K562 (cell line): ENCODE results near the gene NLGN2. TPM values are rescaled to one million over a fixed set of nuclear protein-coding genes. Genes with fewer than 3 reads are reported as not detected.

ENCODE experiments used
- ARID1B ChIP-seq: fragments of 450-650 bp; IDR thresholded peaks from 2 replicates; pipeline ENCODE4 v1.6.1; 2016; ENCODE audit warnings: antibody characterized with exemption, mild to moderate bottlenecking, inconsistent platforms
- BRD4 ChIP-seq: fragments of 200-600 bp; sonication (generic); IDR thresholded peaks from 2 replicates; pipeline ENCODE4 v1.6.1; 2017; ENCODE audit warnings: inconsistent platforms
- CHD4 ChIP-seq: fragments of 200-600 bp; sonication (generic); IDR thresholded peaks from 3 replicates; pipeline ENCODE4 v1.6.1; 2012; ENCODE audit warnings: low read depth, mild to moderate bottlenecking, mixed read lengths, low read length, inconsistent platforms; ENCODE audit not compliant: insufficient read depth, insufficient replicate concordance, poor library complexity, severe bottlenecking
- ETV5 ChIP-seq: sonication (generic); formaldehyde crosslinking; IDR thresholded peaks from 2 replicates; pipeline ENCODE4 v1.4.0; 2020; ENCODE audit warnings: low read depth, mild to moderate bottlenecking, missing genetic modification reagents
- FOS ChIP-seq: IDR thresholded peaks from 3 replicates; pipeline ENCODE4 v1.6.1; 2011; ENCODE audit not compliant: insufficient read length; ENCODE audit errors: extremely low read depth
- FOXA1 ChIP-seq: fragments of 450-650 bp; IDR thresholded peaks from 2 replicates; pipeline ENCODE4 v1.6.1; 2016; ENCODE audit warnings: mild to moderate bottlenecking, borderline replicate concordance
- FOXP4 ChIP-seq: sonication (generic); formaldehyde crosslinking; IDR thresholded peaks from 2 replicates; pipeline ENCODE4 v1.8.0; 2022; ENCODE audit warnings: mild to moderate bottlenecking, missing genetic modification reagents, borderline replicate concordance
- MCM2 ChIP-seq: fragments of 450-650 bp; IDR thresholded peaks from 2 replicates; pipeline ENCODE4 v1.6.1; 2017; ENCODE audit warnings: low read depth, mild to moderate bottlenecking
- PHF8 ChIP-seq: fragments of 200-600 bp; sonication (generic); IDR thresholded peaks from 2 replicates; pipeline ENCODE4 v1.6.1; 2012; ENCODE audit warnings: mixed run types, mild to moderate bottlenecking, inconsistent platforms, low read length, moderate library complexity, borderline replicate concordance
- ZBTB1 ChIP-seq: sonication (generic); formaldehyde crosslinking; IDR thresholded peaks from 2 replicates; pipeline ENCODE4 v1.8.1; 2023; ENCODE audit warnings: missing genetic modification reagents, low read depth, mild to moderate bottlenecking, borderline replicate concordance
- ZBTB7A ChIP-seq: IDR thresholded peaks from 2 replicates; pipeline ENCODE4 v1.6.1; 2011; ENCODE audit warnings: low read depth, mild to moderate bottlenecking, low read length, moderate library complexity, borderline replicate concordance; ENCODE audit not compliant: control insufficient read depth
- ZC3H8 ChIP-seq: fragments of 450-650 bp; IDR thresholded peaks from 2 replicates; pipeline ENCODE4 v1.6.1; 2017
- ZKSCAN8 ChIP-seq: fragments of 200-800 bp; sonication (Bioruptor generic); IDR thresholded peaks from 2 replicates; pipeline ENCODE4 v1.6.1; 2016; ENCODE audit warnings: missing genetic modification characterization, missing compliant biosample characterization
- polyA plus RNA-seq, 8 experiments: library from polyadenylated mRNA; depleted of rRNA in 4 of 8; stranded (reverse) in 5 of 8; unstranded in 3 of 8; fragments of >200 nt; fragmentation: Nextera tagmentation in 2 of 8; fragmentation: Illumina TruSeq in 1 of 8; extraction: Ambion mirVana in 2 of 8; extraction: Trizol in 1 of 8; gene quantifications; 2 replicates each; pipeline versions ENCODE4 v1.2.1 to v1.2.3, GENCODE V29; 2011 to 2014; ENCODE audit warnings: inconsistent platforms in 1 of 8, missing spikeins in 1 of 8
- total RNA-seq, 7 experiments: library from RNA; depleted of rRNA in 6 of 7; stranded (reverse); fragments of >200 nt in 6 of 7; fragmentation: Illumina TruSeq in 2 of 7; extraction: Trizol in 2 of 7; gene quantifications; 2 replicates each; pipeline versions ENCODE4 v1.2.1 to v1.2.3, GENCODE V29; 2011 to 2021; ENCODE audit warnings: low replicate concordance in 1 of 7
- TF ChIP-seq, protein P1 (sequence below): sonication (generic); formaldehyde crosslinking; IDR thresholded peaks from 2 replicates; pipeline ENCODE4 v1.8.0; 2022; ENCODE audit warnings: missing genetic modification reagents, mild to moderate bottlenecking, borderline replicate concordance
- TF ChIP-seq, protein P2 (sequence below): fragments of 450-650 bp; IDR thresholded peaks from 2 replicates; pipeline ENCODE4 v1.7.1; 2018; ENCODE audit warnings: mild to moderate bottlenecking, low read depth; ENCODE audit not compliant: partially characterized antibody
- TF ChIP-seq, protein P3 (sequence below): fragments of 250-450 bp; sonication (Bioruptor Pico); IDR thresholded peaks from 2 replicates; pipeline ENCODE4 v1.5.0; 2022; ENCODE audit warnings: mild to moderate bottlenecking

Gene NLGN2
- total and polyA plus RNA-seq, 9 of the 15 experiments (the other 6 are each of a cell fraction or from before 2014, with no cell fraction given): 0.11 to 7.8 (median 0.77) TPM

DNA sequence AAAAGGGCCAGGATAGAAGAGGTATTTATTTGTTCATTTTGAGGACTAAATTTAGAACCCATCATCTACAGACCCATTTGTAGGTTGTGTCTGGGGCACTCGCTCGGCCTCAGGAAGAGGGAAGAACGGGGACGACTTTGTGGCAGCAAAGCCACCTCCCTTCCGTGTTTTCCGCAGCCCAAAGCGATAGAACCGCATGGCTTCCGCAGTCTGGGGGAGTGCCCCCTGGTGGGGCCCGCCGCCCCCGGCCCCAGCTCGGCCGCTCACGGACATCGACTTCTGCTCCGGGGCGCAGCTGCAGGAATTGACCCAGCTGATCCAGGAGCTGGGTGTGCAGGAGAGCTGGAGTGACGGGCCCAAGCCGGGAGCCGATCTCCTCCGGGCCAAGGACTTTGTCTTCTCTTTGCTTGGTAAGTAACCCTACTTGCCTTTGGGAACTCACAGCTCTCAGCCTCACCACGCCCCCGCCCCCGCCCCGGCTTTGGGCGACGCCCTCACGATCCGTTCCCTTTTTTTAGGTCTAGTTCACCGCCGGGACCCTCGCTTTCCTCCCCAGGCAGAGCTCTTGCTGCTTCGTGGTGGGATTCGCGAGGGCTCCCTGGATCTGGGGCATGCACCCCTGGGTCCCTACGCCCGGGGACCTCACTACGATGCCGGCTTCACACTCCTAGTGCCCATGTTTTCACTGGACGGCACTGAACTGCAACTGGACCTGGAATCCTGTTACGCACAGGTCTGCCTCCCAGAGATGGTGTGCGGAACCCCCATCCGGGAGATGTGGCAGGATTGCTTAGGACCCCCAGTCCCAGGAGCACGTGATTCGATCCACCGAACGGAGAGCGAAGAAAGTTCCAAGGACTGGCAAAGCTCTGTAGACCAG is 28.3 kb downstream of the NLGN2 start (continued):
- no peak for TF ChIP-seq FOXP4 (CRISPR knock-in tag)
- no peak; the same call in 1 of the 2 replicates for TF ChIP-seq ARID1B
- TF ChIP-seq CHD4: no peak
- 0 out of 2 replicates have a peak, but pooled peaks have one; percentile 19 for TF ChIP-seq ETV5 (CRISPR knock-in tag)
- no peak for TF ChIP-seq ZKSCAN8 (CRISPR knock-in tag)
- TF ChIP-seq MCM2: no peak
- no peak for TF ChIP-seq FOS
- TF ChIP-seq, protein P1, sequence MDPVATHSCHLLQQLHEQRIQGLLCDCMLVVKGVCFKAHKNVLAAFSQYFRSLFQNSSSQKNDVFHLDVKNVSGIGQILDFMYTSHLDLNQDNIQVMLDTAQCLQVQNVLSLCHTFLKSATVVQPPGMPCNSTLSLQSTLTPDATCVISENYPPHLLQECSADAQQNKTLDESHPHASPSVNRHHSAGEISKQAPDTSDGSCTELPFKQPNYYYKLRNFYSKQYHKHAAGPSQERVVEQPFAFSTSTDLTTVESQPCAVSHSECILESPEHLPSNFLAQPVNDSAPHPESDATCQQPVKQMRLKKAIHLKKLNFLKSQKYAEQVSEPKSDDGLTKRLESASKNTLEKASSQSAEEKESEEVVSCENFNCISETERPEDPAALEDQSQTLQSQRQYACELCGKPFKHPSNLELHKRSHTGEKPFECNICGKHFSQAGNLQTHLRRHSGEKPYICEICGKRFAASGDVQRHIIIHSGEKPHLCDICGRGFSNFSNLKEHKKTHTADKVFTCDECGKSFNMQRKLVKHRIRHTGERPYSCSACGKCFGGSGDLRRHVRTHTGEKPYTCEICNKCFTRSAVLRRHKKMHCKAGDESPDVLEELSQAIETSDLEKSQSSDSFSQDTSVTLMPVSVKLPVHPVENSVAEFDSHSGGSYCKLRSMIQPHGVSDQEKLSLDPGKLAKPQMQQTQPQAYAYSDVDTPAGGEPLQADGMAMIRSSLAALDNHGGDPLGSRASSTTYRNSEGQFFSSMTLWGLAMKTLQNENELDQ (CRISPR knock-in tag): no peak
- TF ChIP-seq ZC3H8: no peak
- peak; percentile 31; the same call in 1 of the 2 replicates for TF ChIP-seq PHF8
- TF ChIP-seq, protein P2, sequence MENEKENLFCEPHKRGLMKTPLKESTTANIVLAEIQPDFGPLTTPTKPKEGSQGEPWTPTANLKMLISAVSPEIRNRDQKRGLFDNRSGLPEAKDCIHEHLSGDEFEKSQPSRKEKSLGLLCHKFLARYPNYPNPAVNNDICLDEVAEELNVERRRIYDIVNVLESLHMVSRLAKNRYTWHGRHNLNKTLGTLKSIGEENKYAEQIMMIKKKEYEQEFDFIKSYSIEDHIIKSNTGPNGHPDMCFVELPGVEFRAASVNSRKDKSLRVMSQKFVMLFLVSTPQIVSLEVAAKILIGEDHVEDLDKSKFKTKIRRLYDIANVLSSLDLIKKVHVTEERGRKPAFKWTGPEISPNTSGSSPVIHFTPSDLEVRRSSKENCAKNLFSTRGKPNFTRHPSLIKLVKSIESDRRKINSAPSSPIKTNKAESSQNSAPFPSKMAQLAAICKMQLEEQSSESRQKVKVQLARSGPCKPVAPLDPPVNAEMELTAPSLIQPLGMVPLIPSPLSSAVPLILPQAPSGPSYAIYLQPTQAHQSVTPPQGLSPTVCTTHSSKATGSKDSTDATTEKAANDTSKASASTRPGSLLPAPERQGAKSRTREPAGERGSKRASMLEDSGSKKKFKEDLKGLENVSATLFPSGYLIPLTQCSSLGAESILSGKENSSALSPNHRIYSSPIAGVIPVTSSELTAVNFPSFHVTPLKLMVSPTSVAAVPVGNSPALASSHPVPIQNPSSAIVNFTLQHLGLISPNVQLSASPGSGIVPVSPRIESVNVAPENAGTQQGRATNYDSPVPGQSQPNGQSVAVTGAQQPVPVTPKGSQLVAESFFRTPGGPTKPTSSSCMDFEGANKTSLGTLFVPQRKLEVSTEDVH: no peak
- no peak for TF ChIP-seq FOXA1
- TF ChIP-seq ZBTB7A: peak; percentile 89
- TF ChIP-seq, protein P3, sequence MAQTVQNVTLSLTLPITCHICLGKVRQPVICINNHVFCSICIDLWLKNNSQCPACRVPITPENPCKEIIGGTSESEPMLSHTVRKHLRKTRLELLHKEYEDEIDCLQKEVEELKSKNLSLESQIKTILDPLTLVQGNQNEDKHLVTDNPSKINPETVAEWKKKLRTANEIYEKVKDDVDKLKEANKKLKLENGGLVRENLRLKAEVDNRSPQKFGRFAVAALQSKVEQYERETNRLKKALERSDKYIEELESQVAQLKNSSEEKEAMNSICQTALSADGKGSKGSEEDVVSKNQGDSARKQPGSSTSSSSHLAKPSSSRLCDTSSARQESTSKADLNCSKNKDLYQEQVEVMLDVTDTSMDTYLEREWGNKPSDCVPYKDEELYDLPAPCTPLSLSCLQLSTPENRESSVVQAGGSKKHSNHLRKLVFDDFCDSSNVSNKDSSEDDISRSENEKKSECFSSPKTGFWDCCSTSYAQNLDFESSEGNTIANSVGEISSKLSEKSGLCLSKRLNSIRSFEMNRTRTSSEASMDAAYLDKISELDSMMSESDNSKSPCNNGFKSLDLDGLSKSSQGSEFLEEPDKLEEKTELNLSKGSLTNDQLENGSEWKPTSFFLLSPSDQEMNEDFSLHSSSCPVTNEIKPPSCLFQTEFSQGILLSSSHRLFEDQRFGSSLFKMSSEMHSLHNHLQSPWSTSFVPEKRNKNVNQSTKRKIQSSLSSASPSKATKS (CRISPR knock-in tag): no peak
- TF ChIP-seq ZBTB1 (CRISPR knock-in tag): peak; percentile 35; the same call in 1 of the 2 replicates
- no peak for TF ChIP-seq BRD4
